ENCODE data around the gene ZIC1.

The ZIC1 gene

DNA sequence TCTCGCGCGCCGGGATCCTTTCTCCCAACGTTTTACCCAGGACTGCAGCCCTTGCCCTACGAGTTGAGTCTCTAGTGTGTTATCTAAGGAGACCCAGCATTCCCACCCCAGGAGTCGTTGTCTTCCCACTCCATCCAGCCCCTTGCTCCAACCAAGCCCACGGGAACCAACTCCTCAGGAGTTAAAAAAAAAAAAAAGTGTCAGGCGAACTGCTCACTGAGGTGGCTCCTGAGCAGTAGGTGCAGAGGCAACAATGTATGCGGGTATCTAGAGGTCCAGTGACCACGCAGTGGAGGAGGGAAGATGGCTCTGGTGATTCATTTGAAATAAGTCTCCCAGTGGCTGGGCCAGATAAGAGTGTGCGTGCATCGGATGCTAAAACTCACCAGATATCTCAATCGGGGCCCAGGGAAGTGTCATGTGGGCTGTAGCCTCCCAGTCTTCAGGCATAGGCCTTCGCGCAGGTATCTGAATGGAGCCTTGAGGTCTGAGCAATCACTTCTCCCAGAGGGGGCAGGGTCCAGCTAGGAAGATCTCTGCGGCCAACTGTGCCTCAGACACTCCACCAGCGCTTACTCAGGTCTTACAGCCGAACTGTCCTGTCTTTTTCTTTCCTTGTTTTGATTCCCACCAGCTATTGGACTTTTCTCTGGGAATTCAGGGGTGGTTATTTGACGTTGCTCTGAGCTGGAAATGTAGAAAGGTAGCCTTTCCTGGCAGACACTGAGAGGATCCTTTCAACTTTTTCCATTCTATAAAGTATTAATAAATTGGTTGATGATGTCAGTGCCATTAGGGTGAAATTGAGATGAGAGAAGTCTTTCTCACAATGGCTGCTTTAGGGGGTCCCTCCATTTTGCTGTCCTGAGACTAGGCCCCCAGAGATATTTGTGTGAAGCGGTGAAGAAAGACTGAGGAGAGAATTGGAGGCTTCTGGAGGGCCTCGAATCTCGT lies 23.8 kb upstream of the ZIC1 start:
- H3K4me3 ChIP-seq (ENCODE audit: control insufficient read depth, low read depth, low read length), result no peak overlapping the region
- DNase-seq (ENCODE audit: low read depth), result no peak
- TF ChIP-seq, protein P1, sequence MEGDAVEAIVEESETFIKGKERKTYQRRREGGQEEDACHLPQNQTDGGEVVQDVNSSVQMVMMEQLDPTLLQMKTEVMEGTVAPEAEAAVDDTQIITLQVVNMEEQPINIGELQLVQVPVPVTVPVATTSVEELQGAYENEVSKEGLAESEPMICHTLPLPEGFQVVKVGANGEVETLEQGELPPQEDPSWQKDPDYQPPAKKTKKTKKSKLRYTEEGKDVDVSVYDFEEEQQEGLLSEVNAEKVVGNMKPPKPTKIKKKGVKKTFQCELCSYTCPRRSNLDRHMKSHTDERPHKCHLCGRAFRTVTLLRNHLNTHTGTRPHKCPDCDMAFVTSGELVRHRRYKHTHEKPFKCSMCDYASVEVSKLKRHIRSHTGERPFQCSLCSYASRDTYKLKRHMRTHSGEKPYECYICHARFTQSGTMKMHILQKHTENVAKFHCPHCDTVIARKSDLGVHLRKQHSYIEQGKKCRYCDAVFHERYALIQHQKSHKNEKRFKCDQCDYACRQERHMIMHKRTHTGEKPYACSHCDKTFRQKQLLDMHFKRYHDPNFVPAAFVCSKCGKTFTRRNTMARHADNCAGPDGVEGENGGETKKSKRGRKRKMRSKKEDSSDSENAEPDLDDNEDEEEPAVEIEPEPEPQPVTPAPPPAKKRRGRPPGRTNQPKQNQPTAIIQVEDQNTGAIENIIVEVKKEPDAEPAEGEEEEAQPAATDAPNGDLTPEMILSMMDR (conservative IDR thresholded peaks at IDR 0.05; ENCODE audit: control insufficient read depth, insufficient read depth, low read depth, low read length), result no peak

DNA sequence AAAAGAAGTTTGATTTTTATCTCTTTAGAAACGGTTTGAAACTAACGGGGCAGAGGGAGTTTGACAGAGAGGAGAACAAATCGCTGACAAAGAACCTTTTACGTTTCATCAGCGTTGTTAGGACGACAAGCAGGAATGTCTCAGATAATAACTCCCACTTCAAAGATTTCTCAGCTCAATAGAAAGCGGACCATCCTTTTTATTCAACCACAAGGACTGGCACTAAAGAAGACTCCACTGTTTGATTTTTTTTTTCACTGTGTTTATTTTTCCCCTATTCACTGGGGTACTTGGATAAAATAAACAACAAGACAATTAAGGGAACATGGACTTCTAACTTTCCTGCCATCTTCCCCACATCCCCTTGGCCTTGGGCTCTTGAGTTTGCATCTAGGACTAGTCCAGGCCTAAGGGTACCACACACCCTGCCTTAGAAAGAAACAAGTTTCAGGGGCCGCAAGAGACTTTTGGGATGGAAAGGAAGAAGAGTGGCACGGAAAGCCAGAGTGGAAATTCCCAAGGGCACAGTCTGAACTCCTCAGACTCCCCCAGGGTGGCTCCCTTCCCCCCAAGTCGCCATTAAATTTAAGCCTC lies 21.8 kb upstream of the ZIC1 start:
- DNase-seq (ENCODE audit: low read depth), result no peak
- no peak overlapping the region for H3K4me3 ChIP-seq (ENCODE audit: control insufficient read depth, low read depth, low read length)
- TF ChIP-seq, protein P1 (conservative IDR thresholded peaks at IDR 0.05; ENCODE audit: control insufficient read depth, insufficient read depth, low read depth, low read length), result no peak

DNA sequence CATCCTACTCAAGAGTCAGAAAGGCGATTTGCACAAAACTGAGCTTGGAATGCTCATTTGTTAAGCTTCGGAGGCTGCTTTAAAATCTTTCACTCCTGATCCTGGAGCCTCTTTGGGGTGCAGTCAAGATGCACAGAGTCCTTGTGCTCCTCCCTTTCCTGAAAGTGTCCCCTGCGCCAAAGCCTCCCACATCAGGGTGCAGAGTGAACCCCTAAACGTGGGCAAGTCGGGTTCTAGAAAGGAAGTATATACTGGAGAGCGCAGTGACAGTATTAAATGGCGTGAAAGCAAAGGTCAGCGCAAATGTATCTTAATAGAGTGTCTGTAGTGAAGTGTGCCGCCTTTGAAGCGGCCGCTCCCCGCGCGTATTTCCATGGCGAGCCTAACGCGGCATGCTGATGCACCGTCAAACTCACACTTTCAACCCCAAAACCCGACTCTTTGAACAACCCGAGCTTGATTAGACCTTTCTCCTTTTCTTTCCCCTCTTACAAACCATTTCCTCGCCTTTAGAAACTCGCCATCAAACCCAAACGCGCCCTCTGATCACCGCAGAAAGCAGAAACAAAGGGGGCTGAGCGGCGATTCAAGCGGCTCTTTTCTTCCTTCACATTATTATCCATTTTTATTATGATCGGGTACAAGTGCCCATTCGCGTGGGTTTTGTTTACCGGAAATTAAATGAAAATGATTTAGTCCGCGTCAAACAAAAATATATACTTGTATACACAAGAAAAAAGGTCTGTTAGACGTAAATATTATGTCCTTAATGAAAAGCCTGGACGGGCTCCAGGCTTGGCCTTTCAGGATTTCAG lies 21.1 kb upstream of the ZIC1 start:
- TF ChIP-seq, protein P1 (conservative IDR thresholded peaks at IDR 0.05; ENCODE audit: control insufficient read depth, insufficient read depth, low read depth, low read length), result no peak
- H3K4me3 ChIP-seq (ENCODE audit: control insufficient read depth, low read depth, low read length), result no peak overlapping the region
- DNase-seq (ENCODE audit: low read depth), result no peak

DNA sequence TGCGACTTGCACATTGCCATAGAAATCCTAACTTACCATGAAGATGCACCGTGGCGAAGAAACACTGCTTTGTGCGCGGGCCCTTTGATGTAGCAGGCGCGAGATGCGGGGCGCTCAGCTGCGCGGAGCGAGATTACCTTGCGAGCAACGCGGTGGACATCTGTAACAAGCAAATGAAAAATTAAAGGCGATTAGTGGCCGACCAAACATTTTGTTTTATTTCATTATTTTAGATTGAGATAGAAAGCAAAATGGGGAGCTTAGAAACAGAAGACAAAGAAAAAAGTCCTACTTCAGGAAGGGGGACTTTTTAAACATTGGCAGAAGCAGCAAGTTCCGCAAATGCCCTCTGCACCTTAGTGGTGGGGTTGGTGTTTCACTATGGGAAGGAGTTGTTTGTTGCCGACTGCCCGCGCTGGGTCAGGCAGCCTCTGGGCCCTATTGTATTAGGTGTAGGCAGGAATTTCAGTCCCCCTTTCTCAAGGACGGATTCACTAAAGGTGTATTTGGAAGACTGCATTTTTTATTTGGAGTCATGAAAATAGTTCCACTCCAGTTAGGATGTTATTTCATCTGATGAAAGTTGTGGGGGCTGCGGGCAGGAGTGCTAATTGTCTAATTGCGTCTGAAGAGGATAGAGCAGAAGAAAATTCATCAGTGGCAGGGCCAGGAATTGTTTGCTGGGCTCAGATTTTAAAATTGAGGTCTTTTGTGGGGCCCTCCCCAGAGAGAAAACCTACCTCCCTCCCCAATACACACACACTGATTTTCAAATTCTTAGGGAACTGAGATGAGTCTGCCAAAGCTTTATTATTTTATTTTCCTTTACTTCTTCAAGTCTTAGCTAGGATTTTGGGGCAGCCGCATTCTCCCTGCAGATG lies 20.2 kb upstream of the ZIC1 start:
- DNase-seq (ENCODE audit: low read depth), result no peak
- TF ChIP-seq, protein P1 (conservative IDR thresholded peaks at IDR 0.05; ENCODE audit: control insufficient read depth, insufficient read depth, low read depth, low read length), result no peak
- no peak overlapping the region for H3K4me3 ChIP-seq (ENCODE audit: control insufficient read depth, low read depth, low read length)

DNA sequence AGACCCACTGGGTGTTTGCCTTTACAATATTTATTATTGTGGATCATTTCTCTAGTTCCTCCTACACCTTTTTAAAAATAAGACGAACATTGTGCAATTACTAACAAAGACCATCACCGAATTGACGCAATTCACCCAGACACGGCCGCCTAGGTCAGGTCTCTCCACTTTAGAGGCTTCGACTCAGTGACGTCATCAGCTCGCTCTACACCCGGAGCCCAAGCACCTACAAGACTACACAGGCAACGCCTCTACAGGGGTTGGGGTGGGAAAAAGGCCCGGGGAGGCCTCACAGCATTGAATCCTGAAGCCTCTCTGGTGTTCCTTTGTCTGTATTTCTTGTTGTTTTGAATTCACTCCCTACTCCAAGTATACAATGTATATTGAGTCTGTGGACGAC lies 19.4 kb upstream of the ZIC1 start:
- TF ChIP-seq, protein P1 (conservative IDR thresholded peaks at IDR 0.05; ENCODE audit: control insufficient read depth, insufficient read depth, low read depth, low read length), result no peak
- H3K4me3 ChIP-seq (ENCODE audit: control insufficient read depth, low read depth, low read length), result no peak overlapping the region
- no peak for DNase-seq (ENCODE audit: low read depth)

All from fibroblast of mammary gland (primary cell).